NCI-H446 (cell line): Measurements from ENCODE around the gene RBM25.
"Not testable (repeated sequence)": the region's sequence is repeated elsewhere in the genome, so short reads cannot be mapped to it uniquely, and the experiment has no call there.

Experiments
- DNase-seq, 2 experiments: peaks; one replicate each; lab custom pipeline; 2025; lab: John Stamatoyannopoulos, UW

The RBM25 gene

GRCh38 chr14:73058224-73058921 is at the start of gene RBM25:
RBM25 (plus strand) TSS chr14:73058534; CDS start chr14:73071642, 13,108 bp downstream.
- peak; percentile 97 to 99 for DNase-seq

GRCh38 chr14:73011189-73011588 is 47.1 kb upstream of the RBM25 start:
- not testable (repeated sequence) for DNase-seq

GRCh38 chr14:73014105-73014504 is 44.2 kb upstream of the RBM25 start:
- DNase-seq = no peak

- DNase-seq = not testable (repeated sequence)
Measured at GRCh38 chr14:73015552-73015951, 42.8 kb upstream of the RBM25 start.

GRCh38 chr14:73016011-73016410 is 42.3 kb upstream of the RBM25 start:
- not testable (repeated sequence) for DNase-seq

- no peak for DNase-seq
Measured at GRCh38 chr14:73022051-73022450, 36.3 kb upstream of the RBM25 start.

GRCh38 chr14:73025544-73025943 is 32.8 kb upstream of the RBM25 start:
- no peak for DNase-seq

GRCh38 chr14:73026243-73026844 is 32.0 kb upstream of the RBM25 start:
- no peak for DNase-seq

GRCh38 chr14:73026845-73027542 is 31.3 kb upstream of the RBM25 start, which contains the start of gene ZFYVE1:
ZFYVE1 (minus strand) TSS chr14:73027106; CDS start chr14:73024508, 2,598 bp downstream.
- peak; percentile 96 to 97 for DNase-seq

- no peak for DNase-seq
Measured at GRCh38 chr14:73027546-73027945, 30.8 kb upstream of the RBM25 start.

- no peak for DNase-seq
Measured at GRCh38 chr14:73027984-73028383, 30.4 kb upstream of the RBM25 start.

GRCh38 chr14:73036706-73037450 is 21.5 kb upstream of the RBM25 start:
- DNase-seq = not testable (repeated sequence)

GRCh38 chr14:73047808-73048207 is 10.5 kb upstream of the RBM25 start:
- DNase-seq = no peak

- no peak for DNase-seq
Measured at GRCh38 chr14:73049428-73049827, 8.9 kb upstream of the RBM25 start.

GRCh38 chr14:73055251-73055650 is 3.1 kb upstream of the RBM25 start:
- no peak for DNase-seq

GRCh38 chr14:73057944-73058223 is 450 bp upstream of the RBM25 start:
- no peak for DNase-seq

- DNase-seq = no peak
Measured at GRCh38 chr14:73058922-73059673, 764 bp downstream of the RBM25 start.

GRCh38 chr14:73069585-73069984 is 11.3 kb downstream of the RBM25 start:
- DNase-seq = no peak

- DNase-seq = no peak
Measured at GRCh38 chr14:73091044-73091443, 32.7 kb downstream of the RBM25 start.

- no peak for DNase-seq
Measured at GRCh38 chr14:73097421-73097820, 39.1 kb downstream of the RBM25 start.

GRCh38 chr14:73100334-73100733 is 42.0 kb downstream of the RBM25 start:
- DNase-seq = no peak
